ENCODE measurements around the gene SLC36A1. TPM values are rescaled to one million over a fixed set of nuclear protein-coding genes. Genes with fewer than 3 reads are reported as not detected.

Gene SLC36A1
- total and polyA plus RNA-seq, 2 of the 8 experiments (the other 6 are each of a cell fraction or from before 2014, with no cell fraction given): 6.6 to 9.6 TPM

DNA sequence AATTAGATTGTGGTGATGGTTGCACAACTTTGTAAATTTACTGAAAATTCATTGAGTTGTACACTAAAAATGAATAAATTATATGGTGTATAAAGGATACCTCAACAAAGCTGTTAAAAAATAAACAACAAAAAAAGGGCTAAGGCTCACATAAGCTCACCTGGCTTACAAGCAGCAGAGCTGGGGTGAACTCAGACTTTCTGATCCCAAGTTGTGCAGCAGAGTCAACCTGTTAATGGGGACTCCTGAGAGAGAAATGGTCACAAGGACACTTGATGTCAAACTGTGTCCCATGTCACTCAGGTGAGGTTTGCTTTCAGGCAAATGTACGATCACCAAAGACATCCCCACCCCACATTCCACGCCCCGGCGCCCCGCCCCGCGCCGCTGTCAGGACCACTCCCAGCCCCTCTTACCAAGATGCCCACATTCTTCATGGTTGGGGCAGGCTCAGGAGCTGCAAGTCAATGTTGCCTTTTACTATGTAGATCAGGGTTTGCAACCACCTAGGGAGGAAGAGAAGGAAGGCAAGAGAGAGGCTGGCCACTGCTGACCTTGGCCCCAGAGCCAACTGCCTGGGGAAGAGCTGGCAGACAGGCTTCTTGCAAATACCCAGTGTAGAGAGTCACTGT, 22.4 kb upstream of the SLC36A1 start:
- H2BK120ac ChIP-seq (replicated peaks; ENCODE audit: low read depth, low read length): peak overlapping the region; percentile 92
- no peak overlapping the region for H4K8ac ChIP-seq (ENCODE audit: extremely low read depth, insufficient read depth, low read length)
- POLR2A ChIA-PET (ENCODE audit: partially characterized antibody): interaction anchor here (1.2 kb wide), 1 partner anchor 71 kb away, joined by 4 read pairs; no protein-coding TSS in a partner anchor
- no peaks in the 10 kb centered on the region for H3K27me3 ChIP-seq (replicated peaks in 1 of 4; ENCODE audit: control insufficient read depth in 3 of 4, extremely low read depth in 1 of 4, insufficient read depth in 3 of 4, low read length in 3 of 4)
- H2AK5ac ChIP-seq (ENCODE audit: low read depth, low read length): no peak overlapping the region
- H3K56ac ChIP-seq (replicated peaks; ENCODE audit: insufficient read length, low read depth, low read length): no peak overlapping the region
- CTCF ChIA-PET (ENCODE audit: partially characterized antibody): interaction anchor here (1.3 to 1.4 kb wide), 3 partner anchors 19 to 76 kb away, joined by 3 to 5 read pairs (median 3); partner anchors contain the start of gene SLC36A1
- no peak overlapping the region; the same call in 1 of the 2 replicates for H2BK12ac ChIP-seq (ENCODE audit: low read depth, low read length)
- no peak overlapping the region for H3K4ac ChIP-seq (replicated peaks; ENCODE audit: insufficient read length, low read depth, low read length)
- FAIRE-seq (peak; percentile 42), DNase-seq (ENCODE audit: low read depth in 1 of 2, low spot score in 2 of 2) (peak; percentile 43 to 77)
- H3K18ac ChIP-seq (ENCODE audit: extremely low read depth, low read length): peak overlapping the region; percentile 66; the same call in 1 of the 2 replicates
- no peak overlapping the region for H3K9ac ChIP-seq (replicated peaks in 1 of 4; ENCODE audit: extremely low read depth in 1 of 4, low read depth in 3 of 4, low read length in 3 of 4)
- H3K14ac ChIP-seq (ENCODE audit: insufficient read length): no peak overlapping the region
- no peak overlapping the region for H4K5ac ChIP-seq (ENCODE audit: insufficient read length, low read depth, low read length)
- no peak overlapping the region for H2BK15ac ChIP-seq (ENCODE audit: low read length)
- H2BK5ac ChIP-seq (ENCODE audit: low read depth, low read length): no peak overlapping the region
- peak overlapping the region; percentile 86; the same call in 1 of the 2 replicates for H2BK20ac ChIP-seq (ENCODE audit: low read length)
- H3K4me2 ChIP-seq (ENCODE audit: insufficient read depth in 1 of 2, low read depth in 2 of 2, low read length in 2 of 2): peak overlapping the region; percentile 52 to 64
- H3K4me3 ChIP-seq (ENCODE audit: extremely low read depth in 1 of 4, insufficient read depth in 2 of 4, low read depth in 3 of 4, low read length in 4 of 4): peak overlapping the region in 1 of 4 experiments; percentile 12; a peak in 3 of 8 replicates
- no peak overlapping the region for H3K23ac ChIP-seq (ENCODE audit: insufficient read length)
- H3K79me1 ChIP-seq (ENCODE audit: low read depth, low read length): no peaks in the 10 kb centered on the region
- no peaks in the 10 kb centered on the region for H3K79me2 ChIP-seq (ENCODE audit: control insufficient read depth in 1 of 2, insufficient read depth in 2 of 2, low read length in 2 of 2)
- H3K36me3 ChIP-seq (ENCODE audit: control insufficient read depth in 2 of 4, insufficient read depth in 4 of 4, low read length in 3 of 4): no peaks in the 10 kb centered on the region
- WGBS, 2 experiments (ENCODE audit: extremely low coverage in 1 of 2, insufficient coverage in 1 of 2, insufficient read length in 1 of 2, insufficient replicate concordance in 2 of 2, low coverage in 1 of 2, low lambda C conversion rate in 2 of 2, missing lambda C conversion rate in 1 of 2): 7% methylated on average over 2 of the region's 8 CpGs; no CpG with 5 or more reads in 1 of the 2 experiments
- peaks cover 2% of the 10 kb centered on the region for H3K23me2 ChIP-seq (ENCODE audit: low read depth, low read length)
- H3K9me3 ChIP-seq (ENCODE audit: insufficient read depth in 2 of 2, low read depth in 1 of 2, low read length in 1 of 2): peaks cover 0 to under 1% of the 10 kb centered on the region in 2 experiments; a peak in 1 of 4 replicates
- H4K20me1 ChIP-seq (replicated peaks in 1 of 2; ENCODE audit: control insufficient read depth in 1 of 2, insufficient read depth in 2 of 2, low read length in 2 of 2): no peaks in the 10 kb centered on the region
- H2AFZ ChIP-seq (ENCODE audit: low read length): no peak overlapping the region
- H3K27ac ChIP-seq (ENCODE audit: low read depth, low read length): no peak overlapping the region
- H3K4me1 ChIP-seq (replicated peaks in 1 of 4; ENCODE audit: control insufficient read depth in 3 of 4, insufficient read depth in 4 of 4, low read length in 3 of 4): peaks cover 2 to 5% (median 3%) of the 10 kb centered on the region in 4 experiments; a peak in 6 of 7 replicates
- no peak overlapping the region for H4K91ac ChIP-seq (replicated peaks; ENCODE audit: insufficient read length, low read length)
- no peak for TF ChIP-seq SRF (IDR thresholded peaks at IDR 0.05; ENCODE audit: low read depth, low read length)
- no peak for TF ChIP-seq SUZ12 (IDR thresholded peaks at IDR 0.05; ENCODE audit: low read length)
- peak in 1 of 2 experiments; percentile 19; a peak in 1 of 4 replicates for TF ChIP-seq RAD21 (IDR thresholded peaks at IDR 0.05 in 1 of 2, conservative IDR thresholded peaks at IDR 0.05 in 1 of 2; ENCODE audit: low read depth in 2 of 2, low read length in 2 of 2)
- TF ChIP-seq, protein P1, sequence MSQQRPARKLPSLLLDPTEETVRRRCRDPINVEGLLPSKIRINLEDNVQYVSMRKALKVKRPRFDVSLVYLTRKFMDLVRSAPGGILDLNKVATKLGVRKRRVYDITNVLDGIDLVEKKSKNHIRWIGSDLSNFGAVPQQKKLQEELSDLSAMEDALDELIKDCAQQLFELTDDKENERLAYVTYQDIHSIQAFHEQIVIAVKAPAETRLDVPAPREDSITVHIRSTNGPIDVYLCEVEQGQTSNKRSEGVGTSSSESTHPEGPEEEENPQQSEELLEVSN (IDR thresholded peaks at IDR 0.05): no peak
- TF ChIP-seq NANOG (IDR thresholded peaks at IDR 0.05; ENCODE audit: insufficient read depth, low read depth, low read length, poor library complexity, severe bottlenecking): no peak
- peak; percentile 86 for TF ChIP-seq CTBP2 (IDR thresholded peaks at IDR 0.05; ENCODE audit: borderline replicate concordance, insufficient read depth, insufficient read length, low read length)
- TF ChIP-seq EP300 (IDR thresholded peaks at IDR 0.05; ENCODE audit: borderline replicate concordance in 1 of 2, low read depth in 2 of 2, low read length in 2 of 2): no peak
- peak; percentile 93 for TF ChIP-seq TAF7 (optimal IDR thresholded peaks at IDR 0.05; ENCODE audit: borderline replicate concordance, low read depth, low read length)
- peak; percentile 31 for TF ChIP-seq ASH2L (IDR thresholded peaks at IDR 0.05; ENCODE audit: low read length)
- TF ChIP-seq MAFK (IDR thresholded peaks at IDR 0.05; ENCODE audit: low read depth, low read length): no peak
